SK-N-SH (cell line): ENCODE results near the gene SLC22A23.

ENCODE experiments used
- CHD2 ChIP-seq: fragments of 150-350 bp; IDR thresholded peaks from 2 replicates; pipeline ENCODE4 v1.6.1; 2018; ENCODE audit warnings: low read length; ENCODE audit not compliant: partially characterized antibody
- EP300 ChIP-seq, 2 experiments: IDR thresholded peaks; 2 replicates each; pipeline versions ENCODE4 v1.4.0 to v1.6.1; 2012; ENCODE audit warnings: borderline replicate concordance in 1 of 2, low read depth in 1 of 2, low read length in 1 of 2
- EZH2phosphoT487 ChIP-seq: fragments of 200-600 bp; sonication (generic); IDR thresholded peaks from 2 replicates; pipeline ENCODE4 v1.6.1; 2017; ENCODE audit warnings: low read depth, mixed run types, mild to moderate bottlenecking, antibody characterized with exemption, moderate library complexity, borderline replicate concordance
- RCOR1 ChIP-seq: fragments of 150-350 bp; IDR thresholded peaks from 2 replicates; pipeline ENCODE4 v1.6.1; 2017; ENCODE audit warnings: antibody characterized with exemption, low read length
- SIN3A ChIP-seq: IDR thresholded peaks from 2 replicates; pipeline ENCODE4 v1.6.1; 2012; ENCODE audit warnings: low read depth, mild to moderate bottlenecking, low read length, moderate library complexity, borderline replicate concordance
- TF ChIP-seq, protein P1 (sequence below): fragments of 150-350 bp; IDR thresholded peaks from 2 replicates; pipeline ENCODE4 v1.6.1; 2016; ENCODE audit warnings: mild to moderate bottlenecking, low read depth, low read length
- TF ChIP-seq, protein P2 (sequence below): fragments of 200-600 bp; sonication (generic); IDR thresholded peaks from 2 replicates; pipeline ENCODE4 v1.6.1; 2017; ENCODE audit warnings: antibody characterized with exemption, mild to moderate bottlenecking, moderate library complexity
- TF ChIP-seq, protein P3 (sequence below): IDR thresholded peaks from 2 replicates; pipeline ENCODE4 v1.4.0; 2012; ENCODE audit warnings: low read depth, borderline replicate concordance
- TF ChIP-seq, protein P4 (sequence below): IDR thresholded peaks from 2 replicates; pipeline ENCODE4 v1.6.1; 2012; ENCODE audit warnings: mild to moderate bottlenecking, low read depth, low read length, moderate library complexity
- TF ChIP-seq, protein P5 (sequence below): fragments of 150-350 bp; IDR thresholded peaks from 2 replicates; pipeline ENCODE4 v1.6.1; 2017; ENCODE audit warnings: antibody characterized with exemption, low read length, low read depth, borderline replicate concordance

DNA sequence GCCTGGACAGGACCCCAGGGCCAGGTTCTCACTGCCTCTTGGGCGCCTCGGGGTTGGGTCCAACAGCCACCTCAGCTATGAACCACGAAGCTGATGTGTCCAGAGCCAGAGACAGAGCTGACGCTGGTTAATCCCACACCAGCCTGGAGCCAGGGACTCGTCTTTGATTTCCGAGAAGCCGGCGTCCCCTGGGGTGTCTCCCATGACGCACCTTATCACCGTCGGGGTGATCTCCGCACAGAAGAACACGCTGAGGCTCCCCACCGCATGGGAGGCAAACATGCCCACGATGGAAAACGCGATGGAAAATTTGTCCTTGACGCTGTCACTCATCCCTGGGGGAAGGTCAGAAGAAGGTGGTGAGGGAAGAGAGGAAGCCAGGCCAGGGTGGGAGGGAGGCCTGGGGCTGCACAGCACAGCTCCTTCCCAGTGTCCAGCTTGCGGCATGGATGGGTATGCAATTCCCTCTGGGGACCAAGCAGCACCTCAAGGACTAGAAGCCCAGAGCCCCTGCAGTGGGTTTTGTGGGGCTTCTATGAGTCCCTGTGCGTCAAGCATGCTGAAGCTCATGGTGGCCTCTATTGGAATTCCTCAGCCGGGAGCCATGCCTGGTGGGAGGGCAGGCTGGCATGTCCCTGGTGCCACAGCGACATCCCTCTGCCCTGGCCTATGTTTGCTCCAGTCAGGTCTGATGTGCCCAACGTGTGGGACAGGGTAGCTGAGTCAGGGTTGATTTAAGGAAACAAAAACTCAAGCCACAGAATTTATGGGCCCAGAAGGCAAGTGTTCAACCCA is 173.0 kb downstream of the SLC22A23 start:
- TF ChIP-seq, protein P1, sequence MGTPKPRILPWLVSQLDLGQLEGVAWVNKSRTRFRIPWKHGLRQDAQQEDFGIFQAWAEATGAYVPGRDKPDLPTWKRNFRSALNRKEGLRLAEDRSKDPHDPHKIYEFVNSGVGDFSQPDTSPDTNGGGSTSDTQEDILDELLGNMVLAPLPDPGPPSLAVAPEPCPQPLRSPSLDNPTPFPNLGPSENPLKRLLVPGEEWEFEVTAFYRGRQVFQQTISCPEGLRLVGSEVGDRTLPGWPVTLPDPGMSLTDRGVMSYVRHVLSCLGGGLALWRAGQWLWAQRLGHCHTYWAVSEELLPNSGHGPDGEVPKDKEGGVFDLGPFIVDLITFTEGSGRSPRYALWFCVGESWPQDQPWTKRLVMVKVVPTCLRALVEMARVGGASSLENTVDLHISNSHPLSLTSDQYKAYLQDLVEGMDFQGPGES, result no peak
- TF ChIP-seq, protein P2, sequence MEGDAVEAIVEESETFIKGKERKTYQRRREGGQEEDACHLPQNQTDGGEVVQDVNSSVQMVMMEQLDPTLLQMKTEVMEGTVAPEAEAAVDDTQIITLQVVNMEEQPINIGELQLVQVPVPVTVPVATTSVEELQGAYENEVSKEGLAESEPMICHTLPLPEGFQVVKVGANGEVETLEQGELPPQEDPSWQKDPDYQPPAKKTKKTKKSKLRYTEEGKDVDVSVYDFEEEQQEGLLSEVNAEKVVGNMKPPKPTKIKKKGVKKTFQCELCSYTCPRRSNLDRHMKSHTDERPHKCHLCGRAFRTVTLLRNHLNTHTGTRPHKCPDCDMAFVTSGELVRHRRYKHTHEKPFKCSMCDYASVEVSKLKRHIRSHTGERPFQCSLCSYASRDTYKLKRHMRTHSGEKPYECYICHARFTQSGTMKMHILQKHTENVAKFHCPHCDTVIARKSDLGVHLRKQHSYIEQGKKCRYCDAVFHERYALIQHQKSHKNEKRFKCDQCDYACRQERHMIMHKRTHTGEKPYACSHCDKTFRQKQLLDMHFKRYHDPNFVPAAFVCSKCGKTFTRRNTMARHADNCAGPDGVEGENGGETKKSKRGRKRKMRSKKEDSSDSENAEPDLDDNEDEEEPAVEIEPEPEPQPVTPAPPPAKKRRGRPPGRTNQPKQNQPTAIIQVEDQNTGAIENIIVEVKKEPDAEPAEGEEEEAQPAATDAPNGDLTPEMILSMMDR, result no peak
- TF ChIP-seq EP300 (IDR thresholded peaks at IDR 0.05; ENCODE audit: borderline replicate concordance in 1 of 2, low read depth in 1 of 2, low read length in 1 of 2) (no peak), EZH2phosphoT487 (no peak), RCOR1 (no peak), CHD2 (no peak), SIN3A (no peak)
- TF ChIP-seq, protein P3, sequence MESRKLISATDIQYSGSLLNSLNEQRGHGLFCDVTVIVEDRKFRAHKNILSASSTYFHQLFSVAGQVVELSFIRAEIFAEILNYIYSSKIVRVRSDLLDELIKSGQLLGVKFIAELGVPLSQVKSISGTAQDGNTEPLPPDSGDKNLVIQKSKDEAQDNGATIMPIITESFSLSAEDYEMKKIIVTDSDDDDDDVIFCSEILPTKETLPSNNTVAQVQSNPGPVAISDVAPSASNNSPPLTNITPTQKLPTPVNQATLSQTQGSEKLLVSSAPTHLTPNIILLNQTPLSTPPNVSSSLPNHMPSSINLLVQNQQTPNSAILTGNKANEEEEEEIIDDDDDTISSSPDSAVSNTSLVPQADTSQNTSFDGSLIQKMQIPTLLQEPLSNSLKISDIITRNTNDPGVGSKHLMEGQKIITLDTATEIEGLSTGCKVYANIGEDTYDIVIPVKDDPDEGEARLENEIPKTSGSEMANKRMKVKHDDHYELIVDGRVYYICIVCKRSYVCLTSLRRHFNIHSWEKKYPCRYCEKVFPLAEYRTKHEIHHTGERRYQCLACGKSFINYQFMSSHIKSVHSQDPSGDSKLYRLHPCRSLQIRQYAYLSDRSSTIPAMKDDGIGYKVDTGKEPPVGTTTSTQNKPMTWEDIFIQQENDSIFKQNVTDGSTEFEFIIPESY, result no peak
- TF ChIP-seq, protein P4, sequence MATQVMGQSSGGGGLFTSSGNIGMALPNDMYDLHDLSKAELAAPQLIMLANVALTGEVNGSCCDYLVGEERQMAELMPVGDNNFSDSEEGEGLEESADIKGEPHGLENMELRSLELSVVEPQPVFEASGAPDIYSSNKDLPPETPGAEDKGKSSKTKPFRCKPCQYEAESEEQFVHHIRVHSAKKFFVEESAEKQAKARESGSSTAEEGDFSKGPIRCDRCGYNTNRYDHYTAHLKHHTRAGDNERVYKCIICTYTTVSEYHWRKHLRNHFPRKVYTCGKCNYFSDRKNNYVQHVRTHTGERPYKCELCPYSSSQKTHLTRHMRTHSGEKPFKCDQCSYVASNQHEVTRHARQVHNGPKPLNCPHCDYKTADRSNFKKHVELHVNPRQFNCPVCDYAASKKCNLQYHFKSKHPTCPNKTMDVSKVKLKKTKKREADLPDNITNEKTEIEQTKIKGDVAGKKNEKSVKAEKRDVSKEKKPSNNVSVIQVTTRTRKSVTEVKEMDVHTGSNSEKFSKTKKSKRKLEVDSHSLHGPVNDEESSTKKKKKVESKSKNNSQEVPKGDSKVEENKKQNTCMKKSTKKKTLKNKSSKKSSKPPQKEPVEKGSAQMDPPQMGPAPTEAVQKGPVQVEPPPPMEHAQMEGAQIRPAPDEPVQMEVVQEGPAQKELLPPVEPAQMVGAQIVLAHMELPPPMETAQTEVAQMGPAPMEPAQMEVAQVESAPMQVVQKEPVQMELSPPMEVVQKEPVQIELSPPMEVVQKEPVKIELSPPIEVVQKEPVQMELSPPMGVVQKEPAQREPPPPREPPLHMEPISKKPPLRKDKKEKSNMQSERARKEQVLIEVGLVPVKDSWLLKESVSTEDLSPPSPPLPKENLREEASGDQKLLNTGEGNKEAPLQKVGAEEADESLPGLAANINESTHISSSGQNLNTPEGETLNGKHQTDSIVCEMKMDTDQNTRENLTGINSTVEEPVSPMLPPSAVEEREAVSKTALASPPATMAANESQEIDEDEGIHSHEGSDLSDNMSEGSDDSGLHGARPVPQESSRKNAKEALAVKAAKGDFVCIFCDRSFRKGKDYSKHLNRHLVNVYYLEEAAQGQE, result no peak
- TF ChIP-seq, protein P5, sequence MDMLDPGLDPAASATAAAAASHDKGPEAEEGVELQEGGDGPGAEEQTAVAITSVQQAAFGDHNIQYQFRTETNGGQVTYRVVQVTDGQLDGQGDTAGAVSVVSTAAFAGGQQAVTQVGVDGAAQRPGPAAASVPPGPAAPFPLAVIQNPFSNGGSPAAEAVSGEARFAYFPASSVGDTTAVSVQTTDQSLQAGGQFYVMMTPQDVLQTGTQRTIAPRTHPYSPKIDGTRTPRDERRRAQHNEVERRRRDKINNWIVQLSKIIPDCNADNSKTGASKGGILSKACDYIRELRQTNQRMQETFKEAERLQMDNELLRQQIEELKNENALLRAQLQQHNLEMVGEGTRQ, result no peak
